Uterus (tissue), 4 donors: ENCODE measurements around the gene SKIDA1. TPM values are rescaled to one million over a fixed set of nuclear protein-coding genes. Genes with fewer than 3 reads are reported as not detected.

ENCODE experiments used
- DNase-seq, 2 donors: peaks; one replicate each; pipeline ENCODE4 v3.0.0-alpha.2; 2019 to 2020
- H3K27ac ChIP-seq, 2 donors: fragments of 200-600 bp; sonication (generic); 1 replicate in 1 of 2; 2 replicates in 1 of 2; pipeline ENCODE4 v1.5.1; 2016 to 2018
- H3K27me3 ChIP-seq, 2 donors: fragments of 200-600 bp; sonication (generic); one replicate each; pipeline ENCODE4 v1.5.1; 2018 to 2019; ENCODE audit warnings: control low read depth in 1 of 2
- H3K36me3 ChIP-seq, 2 donors: fragments of 200-600 bp; sonication (generic); one replicate each; pipeline ENCODE4 v1.5.1; 2019; ENCODE audit warnings: control low read depth in 1 of 2
- H3K4me1 ChIP-seq, 2 donors: fragments of 200-600 bp; sonication (generic); one replicate each; pipeline ENCODE4 v1.5.1; 2018 to 2019; ENCODE audit warnings: control low read depth in 1 of 2
- H3K4me3 ChIP-seq, 2 donors: fragments of 200-600 bp; sonication (generic); 1 replicate in 1 of 2; 2 replicates in 1 of 2; pipeline ENCODE4 v1.5.1; 2018 to 2019; ENCODE audit warnings: mild to moderate bottlenecking in 1 of 2
- H3K9me3 ChIP-seq, 2 donors: fragments of 200-600 bp; sonication (generic); one replicate each; pipeline ENCODE4 v1.5.1; 2019; ENCODE audit warnings: control low read depth in 1 of 2
- CTCF ChIP-seq, 4 experiments: fragments of 200-600 bp in 2 of 4; fragments of 450-650 bp in 2 of 4; sonication (generic) in 2 of 4; IDR thresholded peaks; one replicate each; pipeline ENCODE4 v1.5.1; 2016 to 2019; ENCODE audit warnings: antibody characterized with exemption in 4 of 4, mild to moderate bottlenecking in 2 of 4, moderate library complexity in 1 of 4
- POLR2A ChIP-seq, 2 donors: fragments of 450-650 bp; IDR thresholded peaks; one replicate each; pipeline ENCODE4 v1.6.1; 2016; ENCODE audit warnings: antibody characterized with exemption in 2 of 2, mild to moderate bottlenecking in 1 of 2, moderate library complexity in 1 of 2
- intact Hi-C: fragments of 100-400 bp; cut with DNase I; formaldehyde crosslinking; loops from one replicate; pipeline ENCODE4 v1.15.1; 2023; ENCODE audit warnings: low total_unique reads
- total RNA-seq, 4 donors: library from RNA; depleted of rRNA in 3 of 4; stranded (reverse); fragments of >200 nt in 3 of 4; gene quantifications; one replicate each; pipeline versions ENCODE4 v1.1.0 to v1.2.4, GENCODE V29; 2014 to 2023
- donor health status: DM: yes; HTN: yes; CAD: no.

The SKIDA1 gene
- total RNA-seq, 4 donors from 2014 or later, result 0.26 to 4.9 (median 1.6) TPM; not detected in 1

GRCh38 chr10:21521751-21522533 is 3.5 kb downstream of the SKIDA1 start:
- intact Hi-C loops, result loop anchor here (10.0 kb wide), 1 partner anchor 733 kb away; no protein-coding TSS in a partner anchor
- no peaks in the 10 kb centered on the region for H3K36me3 ChIP-seq
- DNase-seq, result no peak
- no peaks in the 10 kb centered on the region for H3K9me3 ChIP-seq
- no peak for TF ChIP-seq POLR2A (IDR thresholded peaks at IDR 0.05)
- no peak for TF ChIP-seq CTCF (IDR thresholded peaks at IDR 0.05)
- H3K27ac ChIP-seq, result peak overlapping the region in 1 of 2 donors; percentile 91
- H3K4me3 ChIP-seq, result no peak overlapping the region
- H3K27me3 ChIP-seq, result no peaks in the 10 kb centered on the region
- H3K4me1 ChIP-seq, result no peaks in the 10 kb centered on the region

- Histone ChIP-seq H3K4me3 (no peak overlapping the region), H3K9me3 (no peaks in the 10 kb centered on the region), H3K4me1 (peaks cover 0 to 1% of the 10 kb centered on the region in 2 donors), H3K36me3 (no peaks in the 10 kb centered on the region), H3K27ac (peak overlapping the region in 1 of 2 donors; percentile 91), H3K27me3 (no peaks in the 10 kb centered on the region)
- no peak for TF ChIP-seq POLR2A (IDR thresholded peaks at IDR 0.05)
- no peak for TF ChIP-seq CTCF (IDR thresholded peaks at IDR 0.05)
- DNase-seq, result no peak
- intact Hi-C loops, result loop anchor here (10.0 kb wide), 1 partner anchor 734 kb away; no protein-coding TSS in a partner anchor
Measured at GRCh38 chr10:21520949-21521348, 4.5 kb downstream of the SKIDA1 start.

GRCh38 chr10:21520509-21520908 is 5.0 kb downstream of the SKIDA1 start:
- DNase-seq, result no peak
- peak overlapping the region; percentile 51 to 67 for H3K4me3 ChIP-seq
- H3K4me1 ChIP-seq, result peaks cover 0 to 3% of the 10 kb centered on the region in 2 donors
- peak overlapping the region; percentile 76 to 91 for H3K27ac ChIP-seq
- intact Hi-C loops, result loop anchor here (10.0 kb wide), 1 partner anchor 734 kb away; no protein-coding TSS in a partner anchor
- TF ChIP-seq CTCF (IDR thresholded peaks at IDR 0.05) (no peak), POLR2A (IDR thresholded peaks at IDR 0.05) (no peak)
- H3K36me3 ChIP-seq, result no peaks in the 10 kb centered on the region
- H3K9me3 ChIP-seq, result no peaks in the 10 kb centered on the region
- no peaks in the 10 kb centered on the region for H3K27me3 ChIP-seq

GRCh38 chr10:21519941-21520436 is 5.5 kb downstream of the SKIDA1 start:
- TF ChIP-seq CTCF (IDR thresholded peaks at IDR 0.05) (no peak), POLR2A (IDR thresholded peaks at IDR 0.05) (no peak)
- Histone ChIP-seq H3K4me3 (peak overlapping the region; percentile 51 to 67), H3K36me3 (no peaks in the 10 kb centered on the region), H3K27me3 (no peaks in the 10 kb centered on the region), H3K27ac (peak overlapping the region; percentile 76 to 91), H3K4me1 (peaks cover 0 to 3% of the 10 kb centered on the region in 2 donors), H3K9me3 (no peaks in the 10 kb centered on the region)
- intact Hi-C loops, result loop anchor here (10.0 kb wide), 1 partner anchor 735 kb away; no protein-coding TSS in a partner anchor
- no peak for DNase-seq

- H3K9me3 ChIP-seq, result no peaks in the 10 kb centered on the region
- H3K36me3 ChIP-seq, result no peaks in the 10 kb centered on the region
- intact Hi-C loops, result no loop called here
- no peaks in the 10 kb centered on the region for H3K27me3 ChIP-seq
- peaks cover 0 to 3% of the 10 kb centered on the region in 2 donors for H3K4me1 ChIP-seq
- peak overlapping the region; percentile 51 to 67 for H3K4me3 ChIP-seq
- peak overlapping the region; percentile 76 to 91 for H3K27ac ChIP-seq
- no peak for DNase-seq
- no peak for TF ChIP-seq POLR2A (IDR thresholded peaks at IDR 0.05)
- no peak for TF ChIP-seq CTCF (IDR thresholded peaks at IDR 0.05)
Measured at GRCh38 chr10:21519397-21519933, 6.0 kb downstream of the SKIDA1 start.
